IPS-15b (cell line): Measurements from ENCODE around the gene WASF2.
"Not testable (repeated sequence)": the region's sequence is repeated elsewhere in the genome, so short reads cannot be mapped to it uniquely, and the experiment has no call there.

Source experiments
- H3K27me3 ChIP-seq: one replicate; pipeline ENCODE4 v1.6.1; 2013; ENCODE audit warnings: low read length; ENCODE audit not compliant: control insufficient read depth, insufficient read depth
- H3K36me3 ChIP-seq: one replicate; pipeline ENCODE4 v1.6.1; 2013; ENCODE audit warnings: low read length; ENCODE audit not compliant: control insufficient read depth, insufficient read depth
- H3K4me1 ChIP-seq: one replicate; pipeline ENCODE4 v1.6.1; 2013; ENCODE audit warnings: mild to moderate bottlenecking, low read length; ENCODE audit not compliant: control insufficient read depth, insufficient read depth
- H3K4me3 ChIP-seq: one replicate; pipeline ENCODE4 v1.5.1; 2013; ENCODE audit warnings: low read depth, low read length
- H3K9ac ChIP-seq: one replicate; pipeline ENCODE4 v1.6.1; 2013; ENCODE audit warnings: low read depth, mild to moderate bottlenecking, low read length
- H3K9me3 ChIP-seq: one replicate; pipeline ENCODE4 v1.6.1; 2013; ENCODE audit warnings: mild to moderate bottlenecking, low read length; ENCODE audit not compliant: control insufficient read depth, insufficient read depth

Gene WASF2, protein sequence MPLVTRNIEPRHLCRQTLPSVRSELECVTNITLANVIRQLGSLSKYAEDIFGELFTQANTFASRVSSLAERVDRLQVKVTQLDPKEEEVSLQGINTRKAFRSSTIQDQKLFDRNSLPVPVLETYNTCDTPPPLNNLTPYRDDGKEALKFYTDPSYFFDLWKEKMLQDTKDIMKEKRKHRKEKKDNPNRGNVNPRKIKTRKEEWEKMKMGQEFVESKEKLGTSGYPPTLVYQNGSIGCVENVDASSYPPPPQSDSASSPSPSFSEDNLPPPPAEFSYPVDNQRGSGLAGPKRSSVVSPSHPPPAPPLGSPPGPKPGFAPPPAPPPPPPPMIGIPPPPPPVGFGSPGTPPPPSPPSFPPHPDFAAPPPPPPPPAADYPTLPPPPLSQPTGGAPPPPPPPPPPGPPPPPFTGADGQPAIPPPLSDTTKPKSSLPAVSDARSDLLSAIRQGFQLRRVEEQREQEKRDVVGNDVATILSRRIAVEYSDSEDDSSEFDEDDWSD

GRCh38 chr1:27489973-27490741 lies at the start of gene WASF2:
TSS of gene WASF2 (minus strand) at chr1:27490167. CDS start at chr1:27428890, 61,277 bp downstream.
- Histone ChIP-seq H3K9me3 (no peaks in the 10 kb centered on the region), H3K9ac (peak within 1 kb of the TSS; percentile 100), H3K36me3 (no peaks in the 10 kb centered on the region), H3K4me1 (peaks cover 7% of the 10 kb centered on the region), H3K27me3 (no peaks in the 10 kb centered on the region), H3K4me3 (peak within 1 kb of the TSS; percentile 77)

DNA sequence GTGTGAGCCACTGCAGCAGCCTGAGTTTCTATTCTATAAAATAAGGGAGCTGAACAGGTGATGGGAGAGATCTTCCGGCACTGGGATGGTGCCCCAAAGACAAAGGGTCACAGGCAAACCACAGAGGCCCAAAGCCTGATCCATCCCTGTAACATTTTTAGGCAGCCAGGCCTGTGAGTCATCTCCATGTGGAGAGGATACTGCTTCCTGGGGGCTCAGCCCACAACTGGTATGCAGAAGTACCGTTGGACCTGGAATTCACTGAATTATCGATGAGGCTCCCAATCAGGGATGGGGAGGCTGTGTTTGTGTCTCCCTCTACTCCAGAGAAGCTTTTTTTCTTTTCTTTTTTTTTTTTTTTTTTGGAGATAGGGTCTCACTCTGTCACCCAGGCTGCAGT lies 48.8 kb upstream of the WASF2 start:
- H3K4me1 ChIP-seq = peaks cover 21% of the 10 kb centered on the region
- no peaks in the 10 kb centered on the region for H3K9me3 ChIP-seq
- peaks cover 3% of the 10 kb centered on the region for H3K36me3 ChIP-seq
- H3K27me3 ChIP-seq = no peaks in the 10 kb centered on the region
- no peak overlapping the region for H3K4me3 ChIP-seq
- no peak overlapping the region for H3K9ac ChIP-seq

- not testable (repeated sequence) for H3K36me3 ChIP-seq, H3K27me3 ChIP-seq, H3K4me3 ChIP-seq, H3K9me3 ChIP-seq, H3K9ac ChIP-seq
- peaks cover 21% of the 10 kb centered on the region for H3K4me1 ChIP-seq
Measured at GRCh38 chr1:27538305-27538676, 48.3 kb upstream of the WASF2 start.

DNA sequence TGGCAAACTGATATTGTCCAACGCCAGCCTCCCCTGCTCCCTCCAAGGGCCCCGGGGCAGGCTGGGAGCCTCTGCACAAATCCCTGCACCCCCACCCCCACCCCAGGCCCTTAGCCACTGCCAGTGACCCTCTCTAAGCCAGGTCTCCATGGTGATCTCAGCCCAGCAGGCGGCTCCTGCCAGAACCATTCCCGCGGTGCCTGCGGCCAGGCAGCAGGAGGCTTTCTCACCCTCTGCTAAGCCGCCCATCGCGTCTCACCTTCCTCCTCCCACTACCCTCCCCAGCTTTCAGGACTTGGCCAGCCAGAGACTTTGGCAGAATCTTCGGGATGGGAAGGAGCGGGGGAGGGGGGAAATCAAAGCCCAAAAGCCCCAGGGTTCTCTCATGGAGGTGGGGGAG lies 46.8 kb upstream of the WASF2 start:
- Histone ChIP-seq H3K4me1 (peaks cover 21% of the 10 kb centered on the region), H3K27me3 (no peaks in the 10 kb centered on the region), H3K4me3 (no peak overlapping the region), H3K9me3 (no peaks in the 10 kb centered on the region), H3K36me3 (peaks cover 3% of the 10 kb centered on the region), H3K9ac (no peak overlapping the region)

DNA sequence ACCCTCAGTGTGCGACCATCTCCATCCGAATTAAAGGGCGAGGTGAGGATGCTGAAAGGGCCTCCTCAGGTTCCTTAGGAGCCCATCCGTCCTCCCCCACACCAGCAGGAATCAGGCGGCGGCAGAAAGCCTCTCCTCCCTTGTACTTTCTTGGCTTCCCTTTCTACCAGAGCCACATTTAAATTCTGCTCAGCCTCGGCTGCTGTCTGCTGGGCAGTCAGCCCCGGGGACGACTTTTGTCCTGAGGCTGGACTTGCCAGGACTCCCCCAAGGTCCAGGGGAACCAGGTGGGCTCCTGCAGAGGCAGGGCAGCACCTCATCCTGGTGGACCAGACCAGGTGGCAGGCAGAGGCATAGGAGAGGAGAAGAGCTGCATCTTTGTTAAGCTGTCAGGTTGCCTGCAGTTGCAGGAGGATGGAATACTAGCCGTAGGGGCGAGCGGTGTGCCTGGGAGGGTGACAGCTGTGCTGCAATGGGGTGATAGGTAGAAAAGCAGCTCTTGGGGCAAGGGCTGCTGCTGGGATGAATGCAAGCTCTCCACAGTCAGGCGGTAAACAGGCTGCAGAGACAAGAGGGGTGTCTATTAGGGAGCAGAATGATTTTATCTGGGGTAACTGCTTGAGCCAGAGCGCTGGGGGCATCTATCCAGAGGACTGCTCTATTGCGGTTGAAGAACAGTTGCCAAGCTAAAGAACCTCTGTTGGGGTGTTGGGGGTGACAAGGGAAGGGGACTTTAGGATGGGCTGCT lies 46.2 kb upstream of the WASF2 start:
- H3K36me3 ChIP-seq = peaks cover 3% of the 10 kb centered on the region
- H3K4me3 ChIP-seq = no peak overlapping the region
- peaks cover 21% of the 10 kb centered on the region for H3K4me1 ChIP-seq
- H3K9ac ChIP-seq = no peak overlapping the region
- H3K9me3 ChIP-seq = no peaks in the 10 kb centered on the region
- no peaks in the 10 kb centered on the region for H3K27me3 ChIP-seq

GRCh38 chr1:27535386-27535785 lies 45.4 kb upstream of the WASF2 start:
- H3K36me3 ChIP-seq = peaks cover 3% of the 10 kb centered on the region
- H3K4me1 ChIP-seq = peaks cover 18% of the 10 kb centered on the region
- no peaks in the 10 kb centered on the region for H3K9me3 ChIP-seq
- H3K4me3 ChIP-seq = no peak overlapping the region
- H3K9ac ChIP-seq = no peak overlapping the region
- H3K27me3 ChIP-seq = no peaks in the 10 kb centered on the region

DNA sequence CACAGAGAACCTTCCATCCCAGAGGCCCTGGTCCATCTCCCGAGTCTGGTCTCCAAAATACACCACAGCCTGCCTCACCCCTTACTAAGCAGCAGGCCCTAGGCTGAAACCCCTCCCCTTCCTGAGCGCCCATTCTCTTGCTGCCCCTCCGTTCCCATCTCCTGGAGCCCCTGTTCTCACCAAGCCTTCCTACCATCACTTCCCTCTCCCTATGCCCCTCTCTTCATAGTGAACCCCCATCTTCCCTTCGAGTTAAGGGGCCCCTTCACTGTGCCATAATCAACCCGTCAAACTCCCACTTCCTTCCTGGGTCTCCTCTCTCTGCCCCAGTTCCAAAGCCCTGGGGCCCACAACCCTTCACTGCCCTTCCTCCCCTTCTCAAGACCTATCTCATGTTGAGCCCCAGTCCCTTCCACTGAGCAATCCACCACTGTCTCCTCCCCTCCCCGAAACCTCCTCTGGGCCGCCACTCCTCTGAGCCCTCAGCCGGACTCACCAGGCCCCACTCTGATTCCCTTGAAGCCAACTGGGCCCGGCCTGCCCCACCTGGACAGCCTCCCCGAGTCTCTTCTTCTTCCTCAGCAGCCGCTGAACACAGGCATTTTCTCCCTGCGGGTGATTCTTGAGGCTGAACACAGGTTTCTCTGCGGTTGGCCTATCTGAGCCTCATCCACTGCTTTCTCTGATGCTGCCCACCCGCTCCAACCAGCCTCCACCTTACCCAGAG lies 42.2 kb upstream of the WASF2 start:
- Histone ChIP-seq H3K27me3 (no peaks in the 10 kb centered on the region), H3K9me3 (no peaks in the 10 kb centered on the region), H3K9ac (no peak overlapping the region), H3K36me3 (peaks cover 3% of the 10 kb centered on the region), H3K4me3 (no peak overlapping the region), H3K4me1 (peaks cover 23% of the 10 kb centered on the region)

GRCh38 chr1:27530192-27530591 lies 40.2 kb upstream of the WASF2 start:
- no peak overlapping the region for H3K4me3 ChIP-seq
- no peaks in the 10 kb centered on the region for H3K9me3 ChIP-seq
- no peak overlapping the region for H3K9ac ChIP-seq
- H3K4me1 ChIP-seq = peaks cover 23% of the 10 kb centered on the region
- no peaks in the 10 kb centered on the region for H3K27me3 ChIP-seq
- H3K36me3 ChIP-seq = no peaks in the 10 kb centered on the region

DNA sequence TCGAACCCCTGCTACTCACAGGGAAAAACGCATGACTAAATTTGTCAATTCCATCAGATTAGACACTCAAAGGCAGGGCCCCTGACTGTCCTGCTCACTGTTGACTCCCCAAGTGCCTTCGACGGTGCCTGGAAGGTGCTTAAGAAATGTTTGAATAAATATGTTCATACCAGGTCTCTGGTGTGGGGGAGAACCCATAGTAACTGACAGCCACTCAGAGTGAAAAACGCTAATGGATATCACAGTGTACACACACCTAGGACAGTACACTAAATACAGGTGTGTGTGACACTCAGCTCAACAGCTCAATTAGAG lies 39.7 kb upstream of the WASF2 start:
- Histone ChIP-seq H3K9ac (no peak overlapping the region), H3K9me3 (no peaks in the 10 kb centered on the region), H3K27me3 (no peaks in the 10 kb centered on the region), H3K4me1 (peaks cover 27% of the 10 kb centered on the region), H3K36me3 (no peaks in the 10 kb centered on the region), H3K4me3 (no peak overlapping the region)

GRCh38 chr1:27528818-27529703 lies 39.1 kb upstream of the WASF2 start:
- no peaks in the 10 kb centered on the region for H3K27me3 ChIP-seq
- H3K4me1 ChIP-seq = peaks cover 28% of the 10 kb centered on the region
- H3K9ac ChIP-seq = no peak overlapping the region
- no peaks in the 10 kb centered on the region for H3K9me3 ChIP-seq
- no peaks in the 10 kb centered on the region for H3K36me3 ChIP-seq
- peak overlapping the region; percentile 52 for H3K4me3 ChIP-seq
